T-helper 1 cell treated with Interleukin-12 subunit alpha and Interleukin-12 subunit beta and Interleukin-4 antibody, amounts not matched to agents 30 μg/mL and 1 μg/mL, for 36 hours (primary cell): ENCODE measurements around the gene PDIK1L.
"Not testable (repeated sequence)": the region's sequence is repeated elsewhere in the genome, so short reads cannot be mapped to it uniquely, and the experiment has no call there.

Experiments used
- H3K27ac Mint-ChIP-seq: one replicate; pipeline ENCODE4 v1.8.0; 2021; ENCODE audit warnings: mild to moderate bottlenecking, mixed read lengths
- H3K27me3 Mint-ChIP-seq: one replicate; pipeline ENCODE4 v1.8.0; 2021; ENCODE audit warnings: low read depth, mixed read lengths
- H3K36me3 Mint-ChIP-seq: one replicate; pipeline ENCODE4 v1.8.0; 2021; ENCODE audit warnings: low read depth, mixed read lengths
- H3K4me1 Mint-ChIP-seq: one replicate; pipeline ENCODE4 v1.8.0; 2021; ENCODE audit warnings: low read depth, mixed read lengths
- H3K4me3 Mint-ChIP-seq: one replicate; pipeline ENCODE4 v1.8.0; 2021; ENCODE audit warnings: mild to moderate bottlenecking, moderate library complexity, mixed read lengths
- H3K9me3 Mint-ChIP-seq: one replicate; pipeline ENCODE4 v1.8.0; 2021; ENCODE audit warnings: mixed read lengths

The PDIK1L gene

GRCh38 chr1:26079960-26080814, 31.4 kb upstream of the PDIK1L start:
- H3K36me3 Mint-ChIP-seq, result no peaks in the 10 kb centered on the region
- no peak overlapping the region for H3K4me3 Mint-ChIP-seq
- H3K27ac Mint-ChIP-seq, result no peak overlapping the region
- peaks cover 11% of the 10 kb centered on the region for H3K4me1 Mint-ChIP-seq
- H3K27me3 Mint-ChIP-seq, result peaks cover 27% of the 10 kb centered on the region
- H3K9me3 Mint-ChIP-seq, result no peaks in the 10 kb centered on the region

GRCh38 chr1:26081267-26082019, 30.2 kb upstream of the PDIK1L start:
- Mint-ChIP-seq H3K4me3 (no peak overlapping the region), H3K36me3 (no peaks in the 10 kb centered on the region), H3K27me3 (peaks cover 31% of the 10 kb centered on the region), H3K9me3 (no peaks in the 10 kb centered on the region), H3K27ac (no peak overlapping the region), H3K4me1 (no peaks in the 10 kb centered on the region)

- peaks cover 28% of the 10 kb centered on the region for H3K27me3 Mint-ChIP-seq
- no peaks in the 10 kb centered on the region for H3K9me3 Mint-ChIP-seq
- H3K4me1 Mint-ChIP-seq, result no peaks in the 10 kb centered on the region
- H3K36me3 Mint-ChIP-seq, result no peaks in the 10 kb centered on the region
- no peak overlapping the region for H3K4me3 Mint-ChIP-seq
- no peak overlapping the region for H3K27ac Mint-ChIP-seq
These were observed 29.6 kb upstream of the PDIK1L start for GRCh38 chr1:26082020-26082350.

- H3K27ac Mint-ChIP-seq, result no peak overlapping the region
- H3K4me3 Mint-ChIP-seq, result no peak overlapping the region
- H3K36me3 Mint-ChIP-seq, result no peaks in the 10 kb centered on the region
- H3K27me3 Mint-ChIP-seq, result peaks cover 26% of the 10 kb centered on the region
- no peaks in the 10 kb centered on the region for H3K4me1 Mint-ChIP-seq
- no peaks in the 10 kb centered on the region for H3K9me3 Mint-ChIP-seq
These were observed 28.4 kb upstream of the PDIK1L start for GRCh38 chr1:26083208-26083607.

GRCh38 chr1:26084091-26084561, 27.5 kb upstream of the PDIK1L start:
- Mint-ChIP-seq H3K36me3 (no peaks in the 10 kb centered on the region), H3K9me3 (no peaks in the 10 kb centered on the region), H3K27me3 (peaks cover 19% of the 10 kb centered on the region), H3K4me1 (no peaks in the 10 kb centered on the region), H3K4me3 (no peak overlapping the region), H3K27ac (no peak overlapping the region)

- no peak overlapping the region for H3K4me3 Mint-ChIP-seq
- H3K27me3 Mint-ChIP-seq, result peaks cover 19% of the 10 kb centered on the region
These were observed 26.8 kb upstream of the PDIK1L start for GRCh38 chr1:26084844-26085243.

GRCh38 chr1:26089125-26089524, 22.5 kb upstream of the PDIK1L start:
- Mint-ChIP-seq H3K36me3 (no peaks in the 10 kb centered on the region), H3K4me1 (no peaks in the 10 kb centered on the region), H3K4me3 (no peak overlapping the region), H3K9me3 (no peaks in the 10 kb centered on the region), H3K27me3 (peaks cover 46% of the 10 kb centered on the region), H3K27ac (no peak overlapping the region)

More at GRCh38 chr1:26084844-26085243, 26.8 kb upstream of the PDIK1L start:
- H3K4me1 Mint-ChIP-seq, result no peaks in the 10 kb centered on the region
- H3K27ac Mint-ChIP-seq, result no peak overlapping the region
- no peaks in the 10 kb centered on the region for H3K36me3 Mint-ChIP-seq
- no peaks in the 10 kb centered on the region for H3K9me3 Mint-ChIP-seq

- H3K9me3 Mint-ChIP-seq, result no peaks in the 10 kb centered on the region
- H3K4me1 Mint-ChIP-seq, result no peaks in the 10 kb centered on the region
- H3K4me3 Mint-ChIP-seq, result no peak overlapping the region
- H3K36me3 Mint-ChIP-seq, result no peaks in the 10 kb centered on the region
- H3K27ac Mint-ChIP-seq, result no peak overlapping the region
- H3K27me3 Mint-ChIP-seq, result peaks cover 38% of the 10 kb centered on the region
These were observed 20.7 kb upstream of the PDIK1L start for GRCh38 chr1:26090893-26091292.

GRCh38 chr1:26092422-26092821, 19.2 kb upstream of the PDIK1L start:
- Mint-ChIP-seq H3K36me3 (no peaks in the 10 kb centered on the region), H3K27me3 (peaks cover 41% of the 10 kb centered on the region), H3K27ac (no peak overlapping the region), H3K9me3 (no peaks in the 10 kb centered on the region), H3K4me1 (peaks cover 2% of the 10 kb centered on the region), H3K4me3 (no peak overlapping the region)

GRCh38 chr1:26093569-26093968, 18.1 kb upstream of the PDIK1L start:
- H3K36me3 Mint-ChIP-seq, H3K9me3 Mint-ChIP-seq, H3K4me1 Mint-ChIP-seq, H3K4me3 Mint-ChIP-seq, H3K27ac Mint-ChIP-seq: not testable (repeated sequence)
- H3K27me3 Mint-ChIP-seq, result peaks cover 41% of the 10 kb centered on the region

- Mint-ChIP-seq H3K9me3 (no peaks in the 10 kb centered on the region), H3K4me1 (peaks cover 6% of the 10 kb centered on the region), H3K4me3 (no peak overlapping the region), H3K36me3 (no peaks in the 10 kb centered on the region), H3K27ac (no peak overlapping the region), H3K27me3 (peaks cover 41% of the 10 kb centered on the region)
These were observed 17.5 kb upstream of the PDIK1L start for GRCh38 chr1:26094076-26094669.

- H3K4me3 Mint-ChIP-seq, result no peak overlapping the region
- H3K36me3 Mint-ChIP-seq, result no peaks in the 10 kb centered on the region
- no peaks in the 10 kb centered on the region for H3K9me3 Mint-ChIP-seq
- peaks cover 41% of the 10 kb centered on the region for H3K27me3 Mint-ChIP-seq
- H3K4me1 Mint-ChIP-seq, result peaks cover 6% of the 10 kb centered on the region
- H3K27ac Mint-ChIP-seq, result no peak overlapping the region
These were observed 16.8 kb upstream of the PDIK1L start for GRCh38 chr1:26094677-26095383.

- H3K27ac Mint-ChIP-seq, result no peak overlapping the region
- peaks cover 6% of the 10 kb centered on the region for H3K4me1 Mint-ChIP-seq
- no peak overlapping the region for H3K4me3 Mint-ChIP-seq
- H3K9me3 Mint-ChIP-seq, result no peaks in the 10 kb centered on the region
- H3K36me3 Mint-ChIP-seq, result no peaks in the 10 kb centered on the region
- peaks cover 37% of the 10 kb centered on the region for H3K27me3 Mint-ChIP-seq
These were observed 15.2 kb upstream of the PDIK1L start for GRCh38 chr1:26096471-26096870.

GRCh38 chr1:26097696-26098095, 13.9 kb upstream of the PDIK1L start:
- peaks cover 34% of the 10 kb centered on the region for H3K27me3 Mint-ChIP-seq

More at GRCh38 chr1:26097696-26098095, 13.9 kb upstream of the PDIK1L start:
- Mint-ChIP-seq H3K4me3 (no peak overlapping the region), H3K27ac (no peak overlapping the region), H3K36me3 (no peaks in the 10 kb centered on the region), H3K4me1 (peaks cover 6% of the 10 kb centered on the region), H3K9me3 (no peaks in the 10 kb centered on the region)
